ENCODE measurements around the gene COBL. TPM values are rescaled to one million over a fixed set of nuclear protein-coding genes. Genes with fewer than 3 reads are reported as not detected.

The COBL gene
- total RNA-seq, 6 experiments from 2014 or later: 21.5 to 35.9 (median 24.6) TPM

GRCh38 chr7:51230723-51231122 lies 85.9 kb downstream of the COBL start:
- Histone ChIP-seq H3K27ac (no peak overlapping the region), H3K4me1 (peaks cover 0 to 10% (median 3%) of the 10 kb centered on the region in 4 donors), H3K9me3 (no peaks in the 10 kb centered on the region), H3K27me3 (no peaks in the 10 kb centered on the region), H3K4me3 (no peak overlapping the region), H3K36me3 (no peaks in the 10 kb centered on the region)
- intact Hi-C loops (cut with DNase I): loop anchor here in 1 of 2 donors (10.0 kb wide), 1 partner anchor 134 kb away; no protein-coding TSS in a partner anchor
- no peak for DNase-seq
- TF ChIP-seq, protein P1, sequence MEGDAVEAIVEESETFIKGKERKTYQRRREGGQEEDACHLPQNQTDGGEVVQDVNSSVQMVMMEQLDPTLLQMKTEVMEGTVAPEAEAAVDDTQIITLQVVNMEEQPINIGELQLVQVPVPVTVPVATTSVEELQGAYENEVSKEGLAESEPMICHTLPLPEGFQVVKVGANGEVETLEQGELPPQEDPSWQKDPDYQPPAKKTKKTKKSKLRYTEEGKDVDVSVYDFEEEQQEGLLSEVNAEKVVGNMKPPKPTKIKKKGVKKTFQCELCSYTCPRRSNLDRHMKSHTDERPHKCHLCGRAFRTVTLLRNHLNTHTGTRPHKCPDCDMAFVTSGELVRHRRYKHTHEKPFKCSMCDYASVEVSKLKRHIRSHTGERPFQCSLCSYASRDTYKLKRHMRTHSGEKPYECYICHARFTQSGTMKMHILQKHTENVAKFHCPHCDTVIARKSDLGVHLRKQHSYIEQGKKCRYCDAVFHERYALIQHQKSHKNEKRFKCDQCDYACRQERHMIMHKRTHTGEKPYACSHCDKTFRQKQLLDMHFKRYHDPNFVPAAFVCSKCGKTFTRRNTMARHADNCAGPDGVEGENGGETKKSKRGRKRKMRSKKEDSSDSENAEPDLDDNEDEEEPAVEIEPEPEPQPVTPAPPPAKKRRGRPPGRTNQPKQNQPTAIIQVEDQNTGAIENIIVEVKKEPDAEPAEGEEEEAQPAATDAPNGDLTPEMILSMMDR (IDR thresholded peaks at IDR 0.05): no peak
- no peak for TF ChIP-seq POLR2A (IDR thresholded peaks at IDR 0.05)
- 84% methylated on average over 5 of the region's 5 CpGs for WGBS (ENCODE audit: insufficient coverage, low coverage, low lambda C conversion rate, missing lambda C conversion rate)
- no peak for ATAC-seq

DNA sequence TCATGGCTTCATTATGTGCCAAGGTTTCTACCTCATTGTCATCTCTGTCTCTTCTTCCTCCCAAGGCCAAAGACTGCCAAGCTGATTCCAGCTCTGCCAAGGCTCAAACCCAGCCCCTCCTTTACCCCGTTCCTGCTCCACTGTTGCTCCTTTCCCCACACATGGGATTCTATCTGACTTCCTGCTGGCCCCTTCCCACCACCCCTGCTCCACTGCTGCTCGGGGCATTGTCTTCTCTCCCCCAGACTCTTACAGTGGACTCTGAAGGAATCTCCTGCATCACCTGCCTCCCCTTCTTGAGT lies 86.3 kb downstream of the COBL start:
- H3K27me3 ChIP-seq: no peaks in the 10 kb centered on the region
- WGBS (ENCODE audit: insufficient coverage, low coverage, low lambda C conversion rate, missing lambda C conversion rate): 100% methylated on average over 1 of the region's 2 CpGs
- intact Hi-C loops (cut with DNase I): loop anchor here in 1 of 2 donors (10.0 kb wide), 1 partner anchor 135 kb away; no protein-coding TSS in a partner anchor
- DNase-seq (no peak), ATAC-seq (no peak)
- TF ChIP-seq, protein P1 (IDR thresholded peaks at IDR 0.05): no peak
- no peak for TF ChIP-seq POLR2A (IDR thresholded peaks at IDR 0.05)
- H3K27ac ChIP-seq: no peak overlapping the region
- H3K9me3 ChIP-seq: no peaks in the 10 kb centered on the region
- no peak overlapping the region for H3K4me3 ChIP-seq
- no peaks in the 10 kb centered on the region for H3K36me3 ChIP-seq
- H3K4me1 ChIP-seq: peaks cover 0 to 10% (median 3%) of the 10 kb centered on the region in 4 donors

GRCh38 chr7:51229620-51230323 lies 86.8 kb downstream of the COBL start:
- ATAC-seq: no peak
- TF ChIP-seq, protein P1 (IDR thresholded peaks at IDR 0.05): no peak
- TF ChIP-seq POLR2A (IDR thresholded peaks at IDR 0.05): no peak

GRCh38 chr7:51229106-51229537 lies 87.5 kb downstream of the COBL start:
- H3K27me3 ChIP-seq: no peaks in the 10 kb centered on the region
- 85% methylated on average over 9 of the region's 18 CpGs for WGBS (ENCODE audit: insufficient coverage, low coverage, low lambda C conversion rate, missing lambda C conversion rate)
- no peak overlapping the region for H3K4me3 ChIP-seq
- no peak for DNase-seq
- intact Hi-C loops (cut with DNase I): no loop called here
- no peak overlapping the region for H3K27ac ChIP-seq
- H3K36me3 ChIP-seq: no peaks in the 10 kb centered on the region
- no peak for ATAC-seq
- peaks cover 0 to 10% (median 3%) of the 10 kb centered on the region in 4 donors for H3K4me1 ChIP-seq
- TF ChIP-seq, protein P1 (IDR thresholded peaks at IDR 0.05): no peak
- TF ChIP-seq POLR2A (IDR thresholded peaks at IDR 0.05): no peak
- H3K9me3 ChIP-seq: no peaks in the 10 kb centered on the region

More at GRCh38 chr7:51229620-51230323, 86.8 kb downstream of the COBL start:
- no peak overlapping the region for H3K4me3 ChIP-seq
- H3K9me3 ChIP-seq: no peaks in the 10 kb centered on the region
- intact Hi-C loops (cut with DNase I): loop anchor here in 1 of 2 donors (10.0 kb wide), 1 partner anchor 135 kb away; no protein-coding TSS in a partner anchor
- H3K27me3 ChIP-seq: no peaks in the 10 kb centered on the region
- WGBS (ENCODE audit: insufficient coverage, low coverage, low lambda C conversion rate, missing lambda C conversion rate): 82% methylated on average over 6 of the region's 11 CpGs
- no peaks in the 10 kb centered on the region for H3K36me3 ChIP-seq
- no peak overlapping the region for H3K27ac ChIP-seq
- peaks cover 0 to 10% (median 3%) of the 10 kb centered on the region in 4 donors for H3K4me1 ChIP-seq
- DNase-seq: no peak

All from right lobe of liver (tissue), 6 donors.